Natural killer cell treated with Interleukin-12 subunit alpha and Interleukin-12 subunit beta and Interleukin-15 and Interleukin-18, amount 100 ng/mL, for 72 hours (primary cell): ENCODE data around the gene SAMM50. TPM values are rescaled to one million over a fixed set of nuclear protein-coding genes. Genes with fewer than 3 reads are reported as not detected.

ENCODE experiments used
- ATAC-seq, 2 donors: fragments of 150-1000 bp; cut with Tn5 transposase in 1 of 2; sonication (Bioruptor Pico), chemical (Tn5 transposase) in 1 of 2; 2 replicates each; pipeline ENCODE4 v1.10.0; 2021
- DNase-seq: peaks from one replicate; pipeline ENCODE4 v3.0.0; 2022; ENCODE audit warnings: low spot score
- H3K27ac Mint-ChIP-seq, 2 donors: 1 replicate in 1 of 2; 2 replicates in 1 of 2; pipeline ENCODE4 v1.8.0; 2022; ENCODE audit warnings: mixed read lengths in 2 of 2, mild to moderate bottlenecking in 1 of 2, moderate library complexity in 1 of 2
- H3K27me3 Mint-ChIP-seq, 2 donors: 1 replicate in 1 of 2; 2 replicates in 1 of 2; pipeline ENCODE4 v1.8.0; 2022; ENCODE audit warnings: mixed read lengths in 2 of 2
- H3K36me3 Mint-ChIP-seq: one replicate; pipeline ENCODE4 v1.8.0; 2022; ENCODE audit warnings: mixed read lengths
- H3K4me1 Mint-ChIP-seq, 2 donors: 1 replicate in 1 of 2; 2 replicates in 1 of 2; pipeline ENCODE4 v1.8.0; 2022; ENCODE audit warnings: low read depth in 2 of 2, mixed read lengths in 2 of 2, mild to moderate bottlenecking in 1 of 2
- H3K4me3 Mint-ChIP-seq: one replicate; pipeline ENCODE4 v1.8.0; 2022; ENCODE audit warnings: mixed read lengths
- H3K9me3 Mint-ChIP-seq: 2 replicates; pipeline ENCODE4 v1.8.0; 2022; ENCODE audit warnings: mixed read lengths
- total RNA-seq, 2 donors: library from RNA; stranded (reverse); gene quantifications; one replicate each; pipeline ENCODE4 v1.2.3, GENCODE V29; 2022

SAMM50 gene
- total RNA-seq, 2 donors from 2014 or later: 45.5 to 46.5 TPM

DNA sequence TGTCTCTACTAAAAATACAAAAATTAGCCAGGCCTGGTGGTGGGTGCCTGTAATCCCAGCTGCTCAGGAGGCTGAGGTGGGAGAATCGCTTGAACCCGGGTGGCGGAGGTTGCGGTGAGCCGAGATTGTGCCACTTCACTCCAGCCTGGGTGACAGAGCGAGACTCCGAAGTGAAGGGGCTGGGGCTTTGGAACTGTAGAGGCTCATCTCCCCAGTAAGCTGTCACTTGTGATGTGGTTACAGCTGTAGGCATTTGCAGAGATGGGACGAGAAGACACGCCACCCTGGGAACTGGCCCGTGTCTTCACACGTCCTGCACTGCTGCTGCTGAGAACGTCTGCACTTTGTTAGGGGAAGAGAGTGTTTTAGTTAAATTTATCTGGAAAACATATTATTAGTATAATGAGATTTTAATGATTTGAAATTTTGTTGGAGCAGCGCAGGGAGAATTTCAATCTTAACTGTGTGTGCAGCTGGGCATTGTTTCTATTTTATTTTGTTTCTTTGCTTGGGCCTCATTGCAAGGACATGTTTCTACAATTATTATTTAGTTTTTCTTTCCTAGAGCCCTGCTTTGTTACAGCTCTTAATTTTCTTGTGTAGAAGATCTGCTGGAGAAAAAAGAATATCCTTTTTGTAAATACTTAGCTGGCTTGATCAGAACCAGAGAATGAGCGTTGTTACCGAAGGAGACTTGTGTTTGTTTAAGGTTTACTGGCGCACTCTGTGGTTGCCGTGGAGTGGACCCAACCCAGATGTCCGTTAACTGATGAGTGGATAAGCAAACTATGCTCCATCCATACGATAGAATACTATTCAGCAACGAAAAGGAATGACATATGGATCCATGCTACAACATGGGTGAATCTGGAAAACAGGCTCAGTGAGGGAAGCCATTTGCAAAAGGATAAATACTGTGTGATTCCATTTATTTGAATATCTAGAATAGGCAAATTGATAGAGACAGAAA, 87.3 kb downstream of the SAMM50 start:
- Mint-ChIP-seq H3K4me3 (no peak overlapping the region), H3K9me3 (no peaks in the 10 kb centered on the region), H3K4me1 (peaks cover 0 to 5% of the 10 kb centered on the region in 2 donors), H3K36me3 (no peaks in the 10 kb centered on the region), H3K27me3 (peaks cover 0 to 7% of the 10 kb centered on the region in 2 donors), H3K27ac (no peak overlapping the region)
- ATAC-seq (no peak), DNase-seq (no peak)

DNA sequence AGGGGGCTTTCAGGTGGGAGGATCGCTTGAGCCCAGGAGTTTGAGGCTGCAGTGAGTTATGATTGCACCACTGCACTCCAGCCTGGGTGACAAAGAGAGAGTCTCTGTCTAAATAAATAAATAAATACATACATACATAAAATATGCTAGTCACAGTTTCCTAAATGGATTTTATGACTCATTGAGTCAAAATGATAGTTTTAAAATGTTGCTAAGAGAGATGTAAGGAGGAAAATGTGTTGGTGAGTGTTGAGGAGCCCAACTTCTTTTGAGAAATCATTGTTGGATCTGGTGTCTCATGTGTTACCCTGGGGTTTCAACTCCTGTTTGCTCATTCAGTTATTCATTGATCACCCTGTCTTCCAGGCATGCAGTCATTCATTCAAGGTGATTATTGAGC, 89.9 kb downstream of the SAMM50 start:
- H3K36me3 Mint-ChIP-seq: no peaks in the 10 kb centered on the region
- ATAC-seq: no peak
- DNase-seq: no peak

More for the DNA sequence above, 89.9 kb downstream of the SAMM50 start:
- Mint-ChIP-seq H3K4me3 (no peak overlapping the region), H3K4me1 (peaks cover 7 to 11% of the 10 kb centered on the region in 2 donors), H3K27me3 (no peaks in the 10 kb centered on the region), H3K27ac (no peak overlapping the region), H3K9me3 (no peaks in the 10 kb centered on the region)

Other genes starting within 250 kb of the SAMM50 start
- gene EFCAB6, start 143.1 kb upstream of the SAMM50 start, total RNA-seq: 1 to 10 TPM in 1 of 2 donors, under 1 TPM in 1; 0.12 to 1.3 TPM
- gene SULT4A1, start 92.9 kb upstream of the SAMM50 start, total RNA-seq: not detected
- not detected for gene PNPLA5, start 63.4 kb upstream of the SAMM50 start, total RNA-seq
- under 1 TPM; 0.14 to 0.47 TPM for gene PNPLA3, start 31.6 kb upstream of the SAMM50 start, total RNA-seq
- 10 to 100 TPM; 16.9 to 61.3 TPM for gene PARVB, start 68.9 kb downstream of the SAMM50 start, total RNA-seq
- gene PARVG, start 225.5 kb downstream of the SAMM50 start, total RNA-seq: 10 to 100 TPM; 64.6 to 85.8 TPM